NCI-H82 (cell line): ENCODE results near the gene KRT28.
"Not testable (repeated sequence)": the region's sequence is repeated elsewhere in the genome, so short reads cannot be mapped to it uniquely, and the experiment has no call there.

Experiments
- DNase-seq: peaks from one replicate; lab custom pipeline; 2025; lab: John Stamatoyannopoulos, UW

Gene KRT28

DNA sequence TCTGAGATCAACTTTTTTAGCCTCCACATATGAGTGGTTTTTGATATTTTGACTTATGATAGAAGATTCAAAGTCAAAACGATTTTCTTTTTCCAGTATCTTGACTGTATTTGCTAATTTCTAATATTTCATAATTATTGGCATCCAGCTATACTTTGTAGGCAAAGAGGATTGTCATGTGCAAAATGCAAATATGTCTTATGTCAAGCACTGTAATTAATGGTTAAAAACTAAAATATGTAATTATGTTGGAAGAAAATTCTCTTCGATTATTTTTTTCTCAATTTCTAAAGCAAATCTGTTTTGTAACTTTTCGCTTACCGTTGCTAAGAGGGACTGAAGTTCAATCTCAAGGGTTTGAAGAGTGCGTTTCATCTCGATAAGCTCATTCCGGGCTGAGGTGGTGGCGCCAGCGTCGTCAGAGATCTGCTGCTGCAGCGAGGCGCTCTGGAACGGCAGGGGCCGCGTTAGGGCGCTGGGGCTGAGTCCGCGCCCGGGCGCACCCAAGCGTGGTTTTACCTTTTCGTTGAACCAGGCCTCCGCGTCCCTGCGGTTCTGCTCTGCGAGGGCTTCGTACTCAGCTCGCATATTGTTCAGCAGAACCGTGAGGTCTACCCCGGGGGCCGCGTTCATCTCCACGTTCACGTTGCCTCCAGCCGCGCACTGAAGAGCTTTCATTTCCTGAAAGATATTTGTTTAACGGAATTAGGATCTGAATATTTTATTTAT, 20.4 kb downstream of the KRT28 start:
- DNase-seq: peak; percentile 10

DNA sequence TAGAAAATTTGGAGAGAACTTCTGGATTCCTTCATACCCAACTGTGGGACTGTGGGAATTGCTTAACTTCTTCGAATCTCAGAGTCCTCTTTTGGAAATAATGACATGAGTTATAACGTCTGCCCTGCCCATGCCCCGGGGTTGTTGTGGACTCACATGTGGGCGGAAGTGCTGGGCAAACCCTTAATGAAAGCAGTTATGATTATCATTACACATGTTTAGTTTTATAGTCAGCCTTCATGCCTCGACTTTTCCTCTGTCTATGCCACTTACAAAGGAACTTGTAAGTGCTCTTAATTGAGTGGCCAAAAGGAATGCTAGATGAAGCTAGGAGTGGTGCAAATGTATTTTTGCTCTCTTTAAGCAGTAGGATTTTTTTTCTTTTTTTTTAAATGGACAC, 21.3 kb downstream of the KRT28 start:
- no peak for DNase-seq

DNA sequence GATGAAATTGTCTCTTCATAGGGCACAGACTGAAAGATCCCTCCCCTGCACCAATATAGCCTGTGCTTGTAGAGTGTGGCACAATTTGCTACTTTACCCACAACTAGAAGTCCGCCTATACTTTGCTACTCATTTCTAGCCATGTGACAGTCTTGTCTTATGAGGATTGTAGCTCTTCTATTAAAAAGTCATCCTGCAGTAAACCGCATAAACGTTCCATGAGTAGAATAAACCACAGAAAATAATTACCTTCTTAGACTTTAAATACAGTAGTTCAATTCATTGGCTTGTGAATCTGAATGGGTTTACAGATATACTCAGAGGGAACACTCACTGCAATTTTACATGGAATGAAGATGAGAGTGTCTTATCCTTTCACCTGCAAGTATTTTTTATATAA, 21.8 kb downstream of the KRT28 start:
- no peak for DNase-seq

DNA sequence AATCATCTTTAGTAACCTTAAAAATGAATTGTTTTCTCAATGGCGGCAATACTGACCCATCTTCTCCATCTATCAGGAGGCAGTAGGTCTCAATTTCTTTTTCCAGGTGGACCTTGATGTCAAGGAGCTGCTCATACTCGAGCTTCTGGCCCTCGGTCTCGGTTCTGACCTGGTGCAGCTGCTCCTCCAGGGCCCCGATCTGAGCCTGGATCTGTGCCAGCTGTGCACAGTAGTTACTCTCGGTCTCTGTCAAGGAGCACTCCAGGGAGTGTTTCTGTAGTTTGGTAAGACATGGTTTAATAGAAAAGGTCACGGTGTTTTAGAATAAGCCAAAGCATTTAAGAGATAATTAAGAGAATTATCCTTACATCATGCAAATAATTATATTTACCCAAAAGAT, 22.3 kb downstream of the KRT28 start:
- no peak for DNase-seq

DNA sequence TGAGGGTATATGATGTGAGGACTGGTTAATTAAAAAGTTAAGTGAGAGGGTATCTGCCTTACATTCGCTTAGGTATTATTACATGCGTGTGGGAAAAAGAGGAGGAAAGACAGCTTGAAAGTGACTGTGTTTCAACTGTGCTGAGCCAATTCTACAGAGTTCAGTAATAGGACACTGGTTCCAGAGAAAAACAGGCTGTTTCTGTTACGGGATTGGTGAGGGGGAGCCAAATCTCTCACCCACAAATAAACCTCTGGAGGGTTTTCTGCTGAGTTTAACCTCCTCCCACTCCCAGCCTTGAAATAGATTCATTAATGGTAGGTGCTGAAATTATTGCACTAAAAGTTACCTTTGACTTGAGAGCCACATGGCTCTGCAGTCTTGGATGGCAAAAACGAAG, 23.8 kb downstream of the KRT28 start:
- no peak for DNase-seq

DNA sequence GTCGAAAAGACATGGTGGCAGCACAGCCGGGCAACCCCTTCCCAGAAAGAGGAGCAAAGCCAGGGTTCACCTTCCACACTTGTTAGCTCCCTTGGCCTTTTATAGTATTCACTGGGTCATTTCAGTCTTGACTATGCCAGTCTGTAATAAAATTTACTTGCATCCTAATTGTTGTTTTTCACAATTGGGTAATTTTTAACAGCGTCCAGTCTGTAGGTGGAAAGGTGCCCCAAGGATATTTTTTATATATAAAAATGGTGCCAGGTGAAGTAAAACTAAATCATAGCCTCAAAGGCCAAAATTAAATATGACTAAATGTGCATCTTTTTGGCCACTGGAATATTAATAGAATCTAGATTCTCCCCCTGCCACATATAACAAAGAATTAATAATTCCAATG, 27.7 kb downstream of the KRT28 start, which contains the start of gene KRT26:
TSS of gene KRT26 (minus strand) at position 101 of the 400 bp plus-strand sequence. CDS start at position 13, 88 bp downstream.
- no peak for DNase-seq

DNA sequence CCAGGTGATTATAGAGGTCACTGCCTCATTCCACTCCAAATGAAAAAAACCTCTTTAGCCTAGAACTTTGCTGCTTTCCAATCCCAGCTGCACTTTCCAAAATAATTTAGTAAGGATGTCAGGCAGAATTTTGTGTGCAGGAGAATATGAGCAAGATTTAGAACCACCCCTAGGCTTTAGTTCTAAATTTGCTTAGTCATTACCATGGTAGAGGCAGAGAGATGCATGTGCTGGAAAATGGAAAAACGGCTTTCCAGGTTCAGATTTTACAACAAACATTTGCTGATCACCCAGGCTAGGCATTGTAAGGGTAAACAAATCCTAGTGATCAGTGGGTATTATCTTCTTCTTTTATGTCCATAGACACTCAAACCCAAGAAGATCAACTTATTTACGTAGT, 34.1 kb downstream of the KRT28 start:
- DNase-seq: no peak

DNA sequence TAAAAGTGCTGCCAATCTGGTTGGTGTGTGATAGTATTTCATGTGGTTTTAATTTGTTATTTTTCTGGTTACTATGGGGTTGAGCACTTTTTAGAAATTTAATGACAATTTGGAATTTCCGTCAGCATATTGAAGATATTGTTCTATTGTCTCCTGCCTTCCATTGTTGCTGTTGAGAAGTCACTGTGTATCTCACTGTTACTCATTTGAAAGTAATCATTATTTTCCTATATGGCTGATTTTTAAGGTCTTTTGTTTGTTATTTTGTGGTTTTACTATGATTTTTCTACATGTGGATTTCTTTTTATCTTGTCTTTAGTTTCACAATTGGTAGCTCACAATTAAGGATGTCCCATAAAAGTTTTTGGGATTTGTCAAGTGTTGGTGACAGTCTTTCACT, 36.0 kb downstream of the KRT28 start:
- no peak for DNase-seq

DNA sequence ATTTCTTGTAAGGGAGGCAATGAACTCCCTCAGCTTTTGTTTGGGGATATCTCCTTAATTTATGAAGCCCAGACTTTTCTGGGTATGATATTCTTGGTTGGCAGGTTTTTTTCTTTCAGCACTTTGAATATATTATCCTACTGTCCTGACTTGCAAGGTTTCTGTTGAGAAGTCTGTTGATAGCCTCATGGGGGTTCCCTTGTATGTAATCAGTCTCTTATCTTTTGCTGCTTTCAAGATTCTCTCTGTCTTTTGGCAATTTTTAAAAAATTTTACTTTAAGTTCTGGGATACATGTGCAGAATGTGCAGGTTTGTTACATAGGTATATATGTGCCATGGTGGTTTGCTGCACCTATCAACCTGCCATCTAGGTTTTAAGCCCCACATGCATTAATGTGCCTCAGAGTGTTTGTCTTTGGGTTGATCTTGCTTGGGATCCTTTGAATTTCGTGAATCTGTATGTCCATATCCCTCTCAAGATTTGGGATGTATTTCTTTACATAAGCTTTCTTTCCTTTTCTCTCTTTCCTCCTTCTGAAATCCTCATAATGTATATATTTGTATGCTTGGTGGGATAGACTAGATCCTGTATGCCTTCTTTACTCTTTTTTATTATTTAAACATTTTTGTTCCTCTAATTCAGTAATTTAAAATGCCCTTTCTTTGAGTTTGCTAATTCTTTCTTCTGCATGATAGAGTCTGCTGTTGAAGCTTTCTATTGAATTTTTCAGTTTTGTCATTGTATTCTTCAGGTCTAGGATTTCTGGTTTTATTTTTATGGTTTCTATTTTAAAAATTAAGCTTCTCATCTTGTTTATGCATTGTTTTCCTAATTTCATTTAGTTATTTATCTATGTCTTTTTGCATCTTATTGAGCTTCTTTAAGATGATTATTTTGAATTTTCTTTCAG, 39.4 kb downstream of the KRT28 start:
- no peak for DNase-seq

DNA sequence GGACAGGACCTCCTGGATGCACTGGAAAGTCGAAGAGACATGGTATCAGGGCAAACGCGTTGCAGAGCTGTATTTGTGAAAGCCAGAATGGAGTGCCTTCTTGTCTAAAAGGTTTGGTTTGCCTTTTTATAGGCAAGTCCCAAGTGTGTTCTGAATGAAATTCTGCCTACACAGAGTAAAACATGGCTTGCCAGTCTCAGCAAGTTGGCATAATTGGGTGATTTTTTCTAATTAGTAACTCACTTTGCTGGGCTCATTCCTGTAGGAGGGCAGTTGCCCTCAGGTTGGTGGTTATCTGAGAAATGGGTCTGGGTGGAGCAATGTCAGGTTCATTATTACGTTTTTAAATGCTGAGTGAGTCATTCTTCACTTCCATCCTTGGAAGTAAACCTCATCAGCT, 44.5 kb downstream of the KRT28 start, which contains the start of gene KRT25:
TSS of gene KRT25 (minus strand) at position 101 of the 400 bp plus-strand sequence. CDS start at position 41, 60 bp downstream.
- no peak for DNase-seq

DNA sequence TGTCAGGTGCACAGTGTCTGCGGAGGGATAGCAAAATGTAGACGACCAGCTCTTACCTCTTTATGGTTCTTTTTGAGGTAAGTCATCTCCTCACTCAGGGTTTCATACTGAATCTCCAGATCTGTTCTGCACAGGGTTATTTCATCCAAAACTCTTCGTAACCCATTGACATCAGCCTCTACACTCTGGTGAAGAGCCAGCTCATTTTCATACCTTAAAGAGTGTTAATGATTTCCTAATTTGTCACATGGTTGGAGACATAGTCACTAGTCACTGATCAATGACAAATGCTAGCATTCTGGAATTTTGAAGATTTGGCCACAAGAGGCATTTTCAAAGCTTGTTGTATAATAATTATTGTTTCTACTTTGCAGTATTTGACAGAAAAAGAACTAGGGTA, 46.0 kb downstream of the KRT28 start:
- no peak for DNase-seq

DNA sequence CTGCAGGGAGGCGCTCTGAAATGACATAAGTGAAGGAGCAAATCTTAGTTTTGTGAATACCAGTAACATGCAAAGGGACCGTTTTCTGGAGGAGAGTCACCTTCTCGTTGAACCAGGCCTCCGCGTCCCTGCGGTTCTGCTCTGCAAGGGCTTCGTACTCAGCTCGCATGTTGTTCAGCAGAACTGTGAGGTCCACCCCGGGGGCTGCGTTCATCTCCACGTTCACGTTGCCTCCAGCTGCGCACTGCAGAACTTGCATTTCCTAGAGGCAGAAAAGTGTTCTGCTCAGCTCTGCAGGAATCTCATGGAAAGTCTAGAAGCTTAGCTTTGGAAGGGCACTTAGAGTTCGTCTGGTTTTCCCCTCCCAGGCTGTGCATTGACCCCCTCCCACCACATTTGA, 48.7 kb downstream of the KRT28 start:
- no peak for DNase-seq

DNA sequence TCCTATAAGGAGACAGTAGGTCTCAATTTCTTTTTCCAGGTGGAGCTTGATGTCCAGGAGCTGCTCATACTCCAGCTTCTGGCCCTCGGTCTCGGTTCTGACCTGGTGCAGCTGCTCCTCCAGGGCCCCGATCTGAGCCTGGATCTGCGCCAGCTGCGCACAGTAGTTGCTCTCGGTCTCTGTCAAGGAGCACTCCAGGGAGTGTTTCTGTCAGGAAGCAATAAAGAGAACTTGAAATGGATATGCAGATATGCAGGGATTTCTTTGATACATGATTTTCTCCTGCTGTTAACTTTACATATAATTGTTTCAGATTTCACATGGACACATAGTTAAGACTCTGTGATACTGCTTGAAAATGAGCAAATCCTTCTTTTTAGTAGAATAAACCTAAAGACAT, 49.4 kb downstream of the KRT28 start:
- DNase-seq: no peak

DNA sequence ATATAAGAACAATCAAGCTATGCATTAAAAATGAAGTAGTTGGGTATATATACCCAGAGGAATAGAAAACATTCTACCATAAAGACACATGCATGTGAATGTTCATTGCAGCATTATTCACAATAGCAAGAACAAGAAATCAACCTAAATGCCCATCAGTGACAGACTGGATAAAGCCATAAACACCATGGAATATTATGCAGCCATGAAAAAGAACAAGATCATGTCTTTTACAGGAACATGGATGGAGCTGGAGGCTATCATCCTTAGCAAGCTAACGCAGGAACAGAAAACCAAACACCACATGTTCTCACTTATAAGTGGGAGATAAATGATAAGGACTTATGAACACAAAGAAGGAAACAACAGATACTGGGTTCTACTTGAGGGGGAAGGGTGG, 51.1 kb downstream of the KRT28 start:
- DNase-seq: not testable (repeated sequence)
